Bronchial epithelial cell (primary cell): ENCODE data around the gene FBLIM1. TPM values are rescaled to one million over a fixed set of nuclear protein-coding genes. Genes with fewer than 3 reads are reported as not detected.
A peak's percentile ranks its signal among the peaks of the same experiment; 100 is the strongest.

ENCODE experiments used
- DNase-seq: peaks from one replicate; pipeline ENCODE4 v3.0.0-alpha.2; 2010; ENCODE audit warnings: low read depth
- FAIRE-seq: peaks from 2 replicates; lab custom pipeline; 2011; peaks lifted over from hg19 to GRCh38; lab: Jason Lieb, UNC
- H3K27me3 ChIP-seq: 2 replicates; pipeline ENCODE4 v1.5.1; 2011; ENCODE audit warnings: low read length; ENCODE audit not compliant: control insufficient read depth, insufficient read depth
- H3K36me3 ChIP-seq: 2 replicates; pipeline ENCODE4 v1.5.1; 2011; ENCODE audit warnings: low read length; ENCODE audit not compliant: control insufficient read depth, insufficient read depth
- H3K4me3 ChIP-seq: 2 replicates; pipeline ENCODE4 v1.5.1; 2011; ENCODE audit warnings: mild to moderate bottlenecking, low read depth, low read length, control low read depth
- total RNA-seq: library from RNA; depleted of rRNA; stranded (reverse); fragments of >200 nt; gene quantifications from 2 replicates; pipeline ENCODE4 v1.2.1, GENCODE V29; 2014
- TF ChIP-seq, protein P1 (sequence below): IDR thresholded peaks from 2 replicates; pipeline ENCODE4 v1.5.1; 2011; ENCODE audit warnings: mild to moderate bottlenecking, moderate library complexity, low read length, control low read depth, inconsistent platforms; ENCODE audit not compliant: insufficient read depth, severe bottlenecking

The FBLIM1 gene
- total RNA-seq, 1 donor from 2014 or later: 72.4 TPM

- H3K4me3 ChIP-seq: no peak overlapping the region
- H3K36me3 ChIP-seq: no peaks in the 10 kb centered on the region
- TF ChIP-seq, protein P1, sequence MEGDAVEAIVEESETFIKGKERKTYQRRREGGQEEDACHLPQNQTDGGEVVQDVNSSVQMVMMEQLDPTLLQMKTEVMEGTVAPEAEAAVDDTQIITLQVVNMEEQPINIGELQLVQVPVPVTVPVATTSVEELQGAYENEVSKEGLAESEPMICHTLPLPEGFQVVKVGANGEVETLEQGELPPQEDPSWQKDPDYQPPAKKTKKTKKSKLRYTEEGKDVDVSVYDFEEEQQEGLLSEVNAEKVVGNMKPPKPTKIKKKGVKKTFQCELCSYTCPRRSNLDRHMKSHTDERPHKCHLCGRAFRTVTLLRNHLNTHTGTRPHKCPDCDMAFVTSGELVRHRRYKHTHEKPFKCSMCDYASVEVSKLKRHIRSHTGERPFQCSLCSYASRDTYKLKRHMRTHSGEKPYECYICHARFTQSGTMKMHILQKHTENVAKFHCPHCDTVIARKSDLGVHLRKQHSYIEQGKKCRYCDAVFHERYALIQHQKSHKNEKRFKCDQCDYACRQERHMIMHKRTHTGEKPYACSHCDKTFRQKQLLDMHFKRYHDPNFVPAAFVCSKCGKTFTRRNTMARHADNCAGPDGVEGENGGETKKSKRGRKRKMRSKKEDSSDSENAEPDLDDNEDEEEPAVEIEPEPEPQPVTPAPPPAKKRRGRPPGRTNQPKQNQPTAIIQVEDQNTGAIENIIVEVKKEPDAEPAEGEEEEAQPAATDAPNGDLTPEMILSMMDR: no peak
- FAIRE-seq: no peak
- DNase-seq: no peak
- no peaks in the 10 kb centered on the region for H3K27me3 ChIP-seq
These were observed 6.9 kb upstream of the FBLIM1 start for GRCh38 chr1:15751717-15752116.

- H3K4me3 ChIP-seq: no peak overlapping the region
- FAIRE-seq (no peak), DNase-seq (no peak)
- no peaks in the 10 kb centered on the region for H3K27me3 ChIP-seq
- H3K36me3 ChIP-seq: no peaks in the 10 kb centered on the region
- TF ChIP-seq, protein P1: no peak
These were observed 4.8 kb upstream of the FBLIM1 start for GRCh38 chr1:15753776-15754175.

DNA sequence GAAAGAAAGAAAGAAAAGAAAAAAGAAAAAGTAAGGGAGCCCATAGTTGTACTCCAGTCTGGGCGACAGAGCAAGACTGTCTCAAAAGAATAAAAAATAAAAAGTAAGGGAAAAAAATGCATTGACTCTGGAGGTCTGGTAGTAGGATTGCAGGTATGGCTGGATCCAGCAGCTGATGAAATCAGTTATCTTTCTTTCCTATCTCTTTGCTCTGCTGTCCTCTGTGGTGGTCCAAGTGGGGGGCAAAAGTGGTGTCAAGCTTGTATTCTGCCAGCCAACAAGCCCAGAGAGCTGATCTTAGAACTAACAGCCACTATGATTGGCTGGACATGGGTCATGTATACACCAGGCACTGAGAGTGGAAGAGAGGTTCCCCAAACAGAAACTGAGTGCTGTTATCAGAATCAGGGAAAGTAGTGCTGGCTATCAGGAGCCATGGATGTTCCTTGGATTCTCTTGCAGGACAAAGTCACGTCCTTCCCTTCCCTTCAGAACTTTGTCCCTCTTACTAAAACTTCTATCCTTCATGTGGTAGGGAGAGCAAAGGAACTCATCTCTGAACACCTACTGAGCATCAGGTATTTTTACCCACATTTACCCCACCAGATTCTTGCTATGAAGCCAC, 3.5 kb upstream of the FBLIM1 start:
- no peak for DNase-seq
- TF ChIP-seq, protein P1: no peak
- no peaks in the 10 kb centered on the region for H3K27me3 ChIP-seq
- no peak for FAIRE-seq
- no peak overlapping the region for H3K4me3 ChIP-seq
- H3K36me3 ChIP-seq: no peaks in the 10 kb centered on the region

DNA sequence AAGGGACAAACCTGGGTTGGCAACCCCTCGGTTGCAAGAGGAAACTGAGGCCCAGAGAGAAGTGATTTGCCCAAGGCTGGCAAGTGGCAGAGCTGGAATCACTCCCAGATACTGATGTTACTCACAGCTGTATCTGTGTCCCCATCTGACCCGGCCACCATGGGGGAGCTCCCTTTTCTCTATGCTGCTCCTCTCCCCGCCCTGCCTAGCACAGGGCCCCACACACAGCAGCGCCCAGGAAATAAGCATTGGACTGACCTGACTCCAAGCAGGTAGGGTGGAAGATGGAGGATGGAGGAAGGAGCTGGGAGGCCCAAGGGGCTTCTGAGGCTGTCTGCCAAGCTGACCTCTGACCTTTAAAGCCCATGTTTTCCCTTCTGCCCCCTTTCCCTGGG, 3.0 kb upstream of the FBLIM1 start:
- no peak overlapping the region for H3K4me3 ChIP-seq
- no peaks in the 10 kb centered on the region for H3K36me3 ChIP-seq
- FAIRE-seq: no peak
- no peak for DNase-seq
- TF ChIP-seq, protein P1: no peak
- no peaks in the 10 kb centered on the region for H3K27me3 ChIP-seq

- no peak overlapping the region for H3K4me3 ChIP-seq
- FAIRE-seq (peak; percentile 28), DNase-seq (peak; percentile 58)
- TF ChIP-seq, protein P1: no peak
- H3K27me3 ChIP-seq: no peaks in the 10 kb centered on the region
- no peaks in the 10 kb centered on the region for H3K36me3 ChIP-seq
These were observed 2.2 kb upstream of the FBLIM1 start for GRCh38 chr1:15756143-15757015.
